ENCODE results near the gene SNED1.

SNED1 gene

DNA sequence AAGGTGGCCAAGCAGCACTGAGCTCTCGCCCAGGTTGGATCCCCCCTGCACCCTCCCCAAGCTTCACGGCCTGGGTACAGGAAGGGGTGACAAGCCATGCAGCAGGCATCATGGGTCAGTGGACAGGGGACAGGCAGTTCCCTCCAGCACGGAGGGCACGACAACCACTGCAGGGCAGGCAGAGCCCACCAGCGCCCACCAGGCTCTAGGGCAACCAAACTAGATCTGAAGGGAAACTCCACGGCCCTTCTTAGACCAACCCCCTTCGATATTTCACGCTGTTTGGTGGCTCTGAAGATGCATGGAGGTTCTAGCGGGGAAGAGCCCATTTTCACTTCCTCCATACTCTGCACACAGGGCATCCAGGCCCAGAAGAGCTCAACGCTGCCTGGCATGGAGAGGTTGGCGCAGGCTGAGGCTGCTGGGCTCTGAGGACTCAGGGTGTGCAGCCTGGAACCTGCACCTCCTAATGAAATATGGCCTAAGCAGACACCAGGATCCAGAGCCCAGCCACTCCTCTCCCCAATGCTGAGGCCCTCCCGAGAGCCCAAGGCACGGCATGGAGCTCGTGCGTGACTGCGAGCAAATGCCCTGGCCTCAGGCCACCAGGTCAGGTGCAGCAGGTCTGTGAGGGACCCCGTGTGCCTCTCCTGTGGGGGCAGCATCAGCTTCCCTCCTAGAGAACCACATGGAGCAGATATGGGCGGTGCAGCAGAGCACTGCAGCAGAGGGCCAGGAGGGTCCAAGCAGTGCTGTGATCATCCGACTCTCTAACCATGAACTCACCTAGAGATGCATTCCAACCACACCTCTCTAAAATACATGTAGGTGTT, 112.4 kb downstream of the SNED1 start:
- FAIRE-seq, result no peak

DNA sequence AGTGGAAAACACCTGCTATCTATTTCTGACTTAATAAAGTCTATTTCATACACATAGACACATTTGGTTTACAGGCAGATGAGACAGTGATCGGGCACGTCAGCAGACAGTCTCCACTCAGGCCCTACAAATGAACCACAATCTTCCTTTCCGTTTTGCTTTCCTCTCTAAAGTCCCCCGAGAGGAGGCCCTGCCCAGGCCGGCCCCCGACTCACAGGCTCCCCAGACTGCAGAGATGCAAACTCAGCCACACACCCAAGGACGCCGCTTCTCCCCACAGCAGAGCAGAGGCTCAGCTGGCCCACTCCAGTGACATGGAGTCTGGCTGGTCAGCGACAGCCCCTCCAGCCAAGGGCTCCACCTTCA, 113.0 kb downstream of the SNED1 start:
- FAIRE-seq, result no peak

DNA sequence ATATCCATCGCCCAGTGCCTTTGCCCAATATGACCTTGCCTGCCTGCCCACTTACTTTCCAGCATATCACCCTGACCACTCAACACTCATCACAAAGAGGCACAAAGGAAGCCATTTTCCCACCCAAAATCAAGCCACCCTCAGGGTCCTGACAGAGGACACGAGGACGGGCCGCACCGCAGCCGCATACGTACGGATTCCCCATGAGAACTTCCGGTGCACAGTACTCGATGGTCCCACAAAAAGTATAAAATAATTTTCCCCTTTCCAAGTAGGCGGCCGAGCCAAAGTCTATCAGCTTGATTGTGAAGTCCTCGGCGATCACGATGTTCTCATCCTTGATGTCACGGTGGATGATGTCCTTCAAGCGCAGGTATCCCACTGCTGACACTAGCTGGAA, 113.6 kb downstream of the SNED1 start:
- FAIRE-seq, result no peak

DNA sequence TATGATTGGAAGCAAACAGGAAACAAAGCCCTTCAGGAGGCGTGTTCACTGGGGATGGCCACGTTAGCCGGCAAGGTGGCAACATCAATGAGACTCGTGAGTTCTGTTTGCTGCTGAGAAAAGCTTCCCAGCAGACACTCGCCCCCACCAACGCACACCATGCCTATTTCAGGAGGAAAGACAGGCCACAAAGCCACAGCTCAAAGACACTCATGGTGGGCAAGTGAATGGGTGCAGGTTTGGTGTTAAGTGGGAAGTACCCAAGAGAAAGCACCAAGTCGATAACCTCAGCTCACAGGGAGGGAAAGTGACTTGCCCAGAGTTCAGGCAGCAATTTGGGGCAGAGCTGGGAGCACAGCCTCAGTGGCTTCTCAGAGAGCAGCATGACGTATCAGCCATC, 114.2 kb downstream of the SNED1 start:
- no peak for FAIRE-seq

DNA sequence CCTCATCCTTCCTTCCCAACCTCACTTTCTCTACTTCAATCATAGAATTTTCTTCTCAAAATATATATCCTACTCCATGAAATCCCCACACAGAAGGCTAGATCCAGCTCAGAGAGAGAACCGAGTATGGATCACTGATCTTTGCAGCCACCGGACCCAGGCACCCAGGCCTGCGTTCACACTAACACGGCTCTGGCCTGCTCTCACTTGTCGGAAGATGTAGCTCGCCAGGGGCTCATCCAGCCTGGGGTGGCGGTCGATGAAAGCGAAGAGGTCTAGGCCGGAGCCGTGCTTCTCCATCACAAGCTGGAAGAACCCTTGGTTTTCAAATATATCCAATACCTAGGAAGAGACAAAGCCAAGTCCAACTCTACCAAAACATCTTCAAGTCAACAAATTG, 116.4 kb downstream of the SNED1 start:
- no peak for FAIRE-seq

DNA sequence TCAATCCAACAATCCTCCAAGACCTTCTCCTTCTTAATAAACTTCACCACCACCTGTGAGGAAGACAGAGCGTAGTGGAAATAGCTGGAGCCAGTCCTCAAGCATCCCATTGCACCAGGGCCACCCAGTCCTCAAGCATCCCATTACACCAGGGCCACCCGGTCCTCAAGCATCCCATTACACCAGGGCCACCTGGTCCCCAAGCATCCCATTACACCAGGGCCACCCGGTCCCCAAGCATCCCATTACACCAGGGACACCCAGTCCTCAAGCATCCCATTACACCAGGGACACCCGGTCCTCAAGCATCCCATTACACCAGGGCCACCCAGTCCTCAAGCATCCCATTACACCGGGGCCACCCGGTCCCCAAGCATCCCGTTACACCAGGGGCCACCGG, 116.9 kb downstream of the SNED1 start:
- no peak for FAIRE-seq

DNA sequence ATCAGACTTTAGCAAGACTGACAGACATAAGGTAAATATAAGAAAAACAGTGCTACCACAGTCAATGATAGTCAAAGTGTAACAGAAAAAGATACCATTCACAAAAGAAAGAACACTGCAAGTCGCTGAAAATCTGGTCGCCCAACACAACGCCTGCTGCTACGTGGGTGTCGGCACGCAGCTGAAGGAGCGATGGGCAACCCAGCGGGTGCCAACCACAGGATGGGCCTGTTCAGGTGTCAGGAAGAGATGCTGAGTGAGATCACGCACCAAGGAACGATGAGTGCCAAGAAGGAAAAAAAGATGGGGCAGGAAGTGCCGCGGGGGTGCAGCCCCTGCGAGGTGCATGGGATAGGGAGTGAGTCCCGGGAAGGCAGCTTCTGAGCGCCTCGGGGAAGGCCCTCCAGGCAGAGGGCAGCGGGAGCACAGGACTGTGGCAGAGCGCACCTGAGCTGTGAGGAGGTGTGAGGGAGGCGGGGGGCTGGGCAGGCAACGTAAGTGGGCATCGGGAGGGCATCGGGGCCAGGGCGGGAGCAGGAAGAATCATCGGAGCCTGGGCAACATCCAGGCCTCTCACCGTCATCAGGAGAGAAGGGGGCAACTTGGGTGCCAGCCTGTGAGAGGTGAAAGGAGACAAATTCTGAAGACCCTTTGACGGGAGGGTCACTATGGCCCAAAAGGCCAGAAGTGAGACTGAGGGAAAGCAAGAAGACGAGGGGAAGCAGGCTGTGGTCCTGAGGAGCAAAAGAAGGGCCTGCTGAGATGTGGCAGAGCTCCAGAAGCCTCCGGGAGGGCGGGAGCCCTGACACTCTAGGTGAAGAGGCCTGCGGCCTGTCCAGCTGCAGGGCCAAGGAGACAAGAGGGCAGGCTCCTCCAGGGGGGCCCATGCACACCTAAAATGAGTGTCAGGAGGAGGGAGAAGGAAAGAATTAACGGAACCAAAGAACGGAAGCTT, 118.5 kb downstream of the SNED1 start:
- no peak for FAIRE-seq

DNA sequence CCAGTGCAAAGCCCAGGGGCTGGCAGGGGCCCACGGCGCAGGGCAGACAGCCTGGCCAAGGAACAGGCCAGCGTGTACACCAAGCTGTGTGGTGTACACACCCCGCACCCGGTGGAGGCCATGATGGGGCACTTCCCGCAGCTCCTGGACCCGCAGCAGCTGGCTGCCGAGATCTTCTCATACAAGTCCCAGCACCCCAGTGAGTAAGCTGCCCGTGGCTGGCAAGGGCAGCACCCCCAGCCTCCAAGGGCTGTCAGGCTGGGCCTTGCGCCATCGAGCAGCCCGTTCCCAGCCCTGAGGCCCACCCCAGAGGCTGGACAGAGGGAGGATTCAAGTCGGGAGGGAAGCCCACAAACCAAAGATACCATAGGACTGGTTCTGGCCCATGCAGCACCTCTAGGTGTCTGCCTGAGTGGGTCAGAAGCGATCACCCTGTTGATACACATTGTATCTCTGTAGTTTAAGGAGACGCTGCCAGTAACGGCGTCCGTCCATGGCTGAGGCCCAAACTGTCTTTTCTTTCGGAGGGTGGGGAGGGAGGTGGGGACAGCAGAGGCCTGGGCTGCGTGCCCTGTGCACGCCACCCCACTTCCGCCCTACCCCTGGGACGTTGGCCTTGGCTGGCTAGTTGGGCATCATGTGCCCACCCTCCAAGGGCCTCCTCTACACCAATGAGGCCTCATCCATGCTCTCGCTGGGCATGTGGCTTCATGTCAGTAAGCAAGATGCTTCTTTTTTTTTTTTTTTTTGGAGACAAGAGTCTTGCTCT, 120.5 kb downstream of the SNED1 start:
- FAIRE-seq, result no peak

DNA sequence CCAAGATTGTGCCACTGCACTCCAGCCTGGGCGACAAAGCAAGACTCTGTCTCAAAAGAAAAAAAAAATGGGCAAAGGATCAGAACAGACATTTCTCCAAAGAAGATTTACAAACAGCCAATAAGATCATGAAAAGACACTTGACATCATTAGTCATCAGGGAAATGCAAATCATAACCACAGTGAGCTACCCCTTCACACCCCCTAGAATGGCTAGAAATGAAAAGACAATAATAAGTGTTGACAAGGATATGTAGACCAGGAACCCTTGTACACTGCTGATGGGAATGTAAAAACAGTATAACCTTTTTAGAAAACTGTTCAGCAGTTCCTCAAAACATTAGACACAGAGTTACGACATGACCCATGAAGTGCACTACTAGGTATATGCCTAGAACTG, 122.0 kb downstream of the SNED1 start:
- FAIRE-seq, result no peak

DNA sequence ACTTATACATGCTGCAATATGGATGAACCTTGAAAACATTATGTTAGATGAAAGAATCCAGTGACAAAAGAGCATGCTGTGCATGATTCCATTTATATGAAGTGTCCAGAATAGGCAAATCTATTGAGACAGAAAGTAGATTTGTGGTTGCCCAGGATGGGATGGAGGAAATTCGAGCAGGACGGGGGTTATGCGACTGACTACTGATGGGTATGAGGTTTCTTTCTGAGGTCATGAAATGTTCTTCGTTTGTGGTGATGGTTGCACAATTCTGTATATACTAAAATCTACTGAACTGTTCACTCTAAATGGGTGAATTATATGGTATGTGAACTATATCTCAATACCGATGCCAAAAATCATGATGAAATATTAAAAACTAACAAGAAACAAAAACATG, 122.6 kb downstream of the SNED1 start:
- FAIRE-seq, result no peak

DNA sequence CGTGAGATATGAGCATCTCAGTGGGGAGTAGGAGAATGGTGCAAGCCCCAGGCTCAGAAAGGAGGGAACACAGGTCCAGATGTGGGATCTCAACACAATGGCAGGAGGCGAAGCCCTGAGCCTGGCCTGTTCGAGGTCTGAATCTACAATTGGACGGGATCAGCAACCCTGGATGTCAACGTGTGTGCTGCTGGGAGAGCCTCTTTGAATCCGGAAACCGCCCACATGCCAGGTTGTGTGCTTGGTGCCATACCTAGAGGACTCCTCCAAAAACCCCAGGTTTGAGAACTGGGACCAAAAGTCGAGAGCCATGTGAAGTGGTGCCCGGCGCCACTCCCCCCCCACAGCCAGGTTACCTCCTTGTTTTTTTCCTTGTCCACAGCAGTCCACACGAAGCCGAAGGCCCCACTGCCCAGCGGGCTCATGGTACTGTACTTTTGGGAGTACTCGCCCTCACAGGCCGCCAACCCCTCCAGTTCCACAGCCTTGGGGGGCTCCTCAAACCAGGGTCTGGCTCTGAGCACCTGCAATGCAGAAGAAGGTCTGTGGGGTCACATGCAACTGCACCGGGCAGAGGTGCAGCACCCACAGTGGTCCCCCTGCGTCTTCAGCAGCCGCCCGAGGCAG, 124.1 kb downstream of the SNED1 start:
- no peak for FAIRE-seq

DNA sequence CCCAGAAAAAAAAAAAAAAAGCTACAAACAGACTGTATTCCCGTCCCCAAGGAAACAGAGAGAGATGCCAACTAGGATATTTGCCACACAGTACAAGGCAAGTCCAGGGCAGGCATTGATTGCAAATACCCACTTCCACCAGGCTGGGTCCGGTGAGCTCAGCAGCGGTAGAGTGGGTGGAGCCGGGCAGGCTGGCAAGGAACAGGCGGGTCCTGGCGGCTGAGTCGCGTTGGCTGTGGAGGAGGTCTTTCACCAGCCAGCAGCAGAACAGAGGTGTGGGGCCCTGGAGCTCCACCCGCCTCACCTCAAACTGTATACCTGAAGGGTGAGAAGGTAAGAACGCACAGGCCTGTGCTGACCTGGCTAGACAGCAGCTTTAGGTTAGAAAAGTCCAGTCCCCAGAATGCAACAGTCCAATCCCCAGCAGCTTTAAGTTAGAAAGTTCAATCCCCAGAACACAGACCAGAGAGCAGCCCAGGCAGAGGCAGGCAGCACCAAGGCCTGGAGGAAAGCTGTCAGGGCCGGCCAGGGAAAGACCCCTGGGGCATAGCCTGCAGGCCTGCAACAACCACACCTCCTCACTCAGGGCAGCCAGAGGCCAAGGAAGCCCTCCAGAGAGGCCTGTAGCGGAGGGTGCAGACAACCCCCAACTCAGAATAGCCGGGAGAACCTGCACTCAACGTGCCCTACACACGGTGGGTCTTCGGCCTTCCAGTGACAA, 125.6 kb downstream of the SNED1 start:
- FAIRE-seq, result no peak

DNA sequence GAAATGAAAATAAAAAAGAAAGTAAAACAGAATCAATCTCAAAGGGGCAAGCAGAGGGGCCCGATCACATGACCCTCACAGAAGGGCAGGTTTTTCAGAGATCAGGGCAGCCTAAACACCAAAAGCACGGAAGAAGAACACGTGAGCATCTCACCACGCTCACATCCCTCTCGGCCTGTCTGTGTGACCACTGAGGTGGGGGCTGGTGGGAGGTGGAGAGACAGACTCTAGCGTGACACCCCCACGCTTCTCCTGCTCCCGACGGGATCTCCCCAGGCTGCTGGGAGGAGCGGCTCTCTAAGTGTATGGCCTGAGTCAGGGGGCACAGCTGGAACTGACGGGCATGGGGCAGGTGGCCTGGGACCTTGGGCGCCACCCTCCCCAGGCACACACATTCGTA, 127.2 kb downstream of the SNED1 start:
- FAIRE-seq, result no peak

DNA sequence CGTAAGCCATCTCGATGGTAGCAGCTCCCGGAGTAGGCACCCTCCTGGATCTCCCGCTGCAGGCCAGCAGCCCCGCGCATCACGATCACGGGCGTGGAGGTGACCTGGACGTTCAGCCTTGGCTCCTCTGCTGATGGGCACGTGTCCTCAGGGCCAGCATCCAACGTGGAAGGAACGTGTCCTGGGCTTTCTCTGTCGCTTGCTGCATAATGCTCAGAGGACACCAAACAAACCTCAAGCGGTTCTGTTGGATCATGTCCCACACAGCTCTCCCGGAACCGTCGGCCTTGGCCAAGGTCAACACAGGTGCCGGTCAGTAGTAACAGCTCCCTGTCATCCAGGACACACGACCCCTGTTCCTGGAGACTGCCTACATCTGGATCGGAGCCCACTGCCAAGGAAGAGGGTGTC, 127.8 kb downstream of the SNED1 start:
- FAIRE-seq, result no peak

DNA sequence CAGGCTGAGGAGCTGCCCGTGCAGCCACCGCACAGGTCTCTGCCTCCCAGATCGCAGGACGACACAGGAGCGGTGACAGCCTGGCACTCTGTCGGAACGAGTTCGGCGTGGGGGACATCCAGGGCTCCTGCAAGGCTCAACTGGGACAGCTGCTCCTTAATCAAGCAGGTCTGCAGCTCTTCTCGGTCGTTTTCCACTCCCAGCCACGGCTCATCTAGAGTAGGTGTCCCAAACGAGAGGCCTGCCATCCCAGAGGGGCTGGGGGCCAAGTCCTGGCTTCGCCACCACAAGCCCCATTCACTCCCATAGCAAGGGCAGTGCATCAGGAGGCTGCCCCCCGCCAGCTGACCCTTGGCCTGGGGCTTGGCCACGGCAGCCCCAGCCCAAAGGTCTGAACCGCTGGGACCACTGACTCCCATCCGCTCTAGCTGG, 128.4 kb downstream of the SNED1 start:
- FAIRE-seq, result no peak

DNA sequence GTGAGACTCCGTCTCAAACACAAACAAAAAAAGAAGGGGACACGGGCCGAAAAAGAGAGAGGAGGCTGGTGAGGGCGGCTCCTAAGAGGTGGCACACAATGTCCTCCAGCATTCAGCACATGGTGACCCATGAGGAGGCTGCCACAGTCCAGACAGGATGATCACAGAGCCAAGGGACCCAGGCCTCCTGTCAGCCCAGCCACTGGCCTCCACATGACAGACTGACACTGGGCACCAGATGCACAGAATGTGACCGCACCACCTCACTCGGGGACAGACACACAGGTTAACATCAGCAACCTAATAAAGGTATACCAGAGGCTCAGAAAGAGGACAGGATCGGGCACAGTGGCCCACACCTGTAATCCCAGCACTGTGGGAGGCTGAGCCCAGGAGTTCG, 129.8 kb downstream of the SNED1 start:
- no peak for FAIRE-seq

DNA sequence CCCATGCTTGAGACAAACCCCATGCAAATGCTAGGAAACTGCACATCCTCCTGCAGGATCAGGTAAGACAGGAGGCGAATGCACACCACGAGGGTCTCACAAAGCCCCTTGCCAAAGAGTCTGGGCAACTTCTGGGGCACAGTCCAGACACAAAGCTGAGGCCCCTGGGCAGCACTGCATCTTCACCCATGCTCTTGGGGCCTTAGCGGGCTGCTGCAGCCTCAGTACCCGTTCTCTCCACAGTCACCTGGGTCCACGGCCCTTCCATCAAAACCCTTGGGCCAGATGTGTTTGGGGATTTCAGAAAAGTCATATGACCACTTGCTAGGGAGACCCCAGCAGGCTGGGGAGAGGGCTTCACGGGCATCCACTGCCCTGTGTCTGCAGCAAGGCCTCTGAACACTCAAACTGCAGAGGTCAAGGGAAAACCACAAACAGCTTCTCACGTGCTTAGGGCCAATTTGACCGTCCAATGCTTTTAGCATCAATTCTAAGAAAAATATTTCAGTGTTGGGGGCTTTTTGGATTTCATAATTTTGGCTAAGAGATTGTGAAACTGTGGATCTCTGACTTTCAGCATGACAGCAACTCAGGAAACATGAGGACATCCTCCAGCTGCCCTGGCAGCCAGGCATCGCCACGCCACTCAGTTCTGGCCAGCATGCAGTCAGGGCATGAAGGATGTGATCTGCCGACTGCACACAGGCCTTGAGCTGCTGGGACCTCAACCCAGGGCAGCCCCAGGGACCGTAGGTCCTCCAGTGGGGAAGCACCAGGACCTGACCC, 130.9 kb downstream of the SNED1 start:
- no peak for FAIRE-seq

DNA sequence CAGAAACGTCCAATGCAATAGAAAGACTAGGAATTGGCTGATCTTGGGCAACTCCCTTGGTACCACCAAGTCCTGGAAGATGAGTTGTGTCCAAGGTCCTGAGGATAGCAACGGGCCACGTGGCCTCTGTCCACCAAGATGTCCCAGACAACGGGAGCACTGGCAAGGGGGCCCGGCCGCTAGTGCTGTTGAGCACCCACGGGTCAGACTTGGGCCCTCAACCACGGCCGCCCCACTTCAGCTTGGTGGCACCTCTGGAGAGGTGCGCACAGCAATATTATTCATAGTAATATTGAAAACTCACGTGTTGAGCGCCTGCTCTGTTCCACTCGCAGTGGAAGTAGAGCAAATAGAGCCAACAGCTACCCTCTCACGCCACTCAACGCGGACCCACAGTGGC, 131.9 kb downstream of the SNED1 start:
- FAIRE-seq, result no peak

DNA sequence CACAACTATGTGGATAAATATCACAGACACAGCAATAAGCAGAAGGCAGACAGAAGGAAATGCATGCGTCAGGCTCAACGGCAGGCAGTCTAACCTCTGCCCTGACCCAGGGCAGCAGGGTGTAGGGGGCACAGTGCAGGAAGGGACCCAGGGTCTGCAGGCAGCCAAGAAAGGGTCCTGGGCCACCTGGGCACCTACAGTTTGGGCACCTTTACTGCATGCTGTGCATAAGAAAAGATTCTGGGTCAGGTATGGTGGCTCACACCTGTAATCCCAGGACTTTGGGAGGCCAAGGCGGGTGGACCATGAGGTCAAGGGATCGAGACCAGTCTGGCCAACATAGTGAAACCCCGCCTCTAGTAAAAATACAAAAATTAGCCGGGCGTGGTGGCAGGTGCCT, 133.1 kb downstream of the SNED1 start:
- FAIRE-seq, result no peak

DNA sequence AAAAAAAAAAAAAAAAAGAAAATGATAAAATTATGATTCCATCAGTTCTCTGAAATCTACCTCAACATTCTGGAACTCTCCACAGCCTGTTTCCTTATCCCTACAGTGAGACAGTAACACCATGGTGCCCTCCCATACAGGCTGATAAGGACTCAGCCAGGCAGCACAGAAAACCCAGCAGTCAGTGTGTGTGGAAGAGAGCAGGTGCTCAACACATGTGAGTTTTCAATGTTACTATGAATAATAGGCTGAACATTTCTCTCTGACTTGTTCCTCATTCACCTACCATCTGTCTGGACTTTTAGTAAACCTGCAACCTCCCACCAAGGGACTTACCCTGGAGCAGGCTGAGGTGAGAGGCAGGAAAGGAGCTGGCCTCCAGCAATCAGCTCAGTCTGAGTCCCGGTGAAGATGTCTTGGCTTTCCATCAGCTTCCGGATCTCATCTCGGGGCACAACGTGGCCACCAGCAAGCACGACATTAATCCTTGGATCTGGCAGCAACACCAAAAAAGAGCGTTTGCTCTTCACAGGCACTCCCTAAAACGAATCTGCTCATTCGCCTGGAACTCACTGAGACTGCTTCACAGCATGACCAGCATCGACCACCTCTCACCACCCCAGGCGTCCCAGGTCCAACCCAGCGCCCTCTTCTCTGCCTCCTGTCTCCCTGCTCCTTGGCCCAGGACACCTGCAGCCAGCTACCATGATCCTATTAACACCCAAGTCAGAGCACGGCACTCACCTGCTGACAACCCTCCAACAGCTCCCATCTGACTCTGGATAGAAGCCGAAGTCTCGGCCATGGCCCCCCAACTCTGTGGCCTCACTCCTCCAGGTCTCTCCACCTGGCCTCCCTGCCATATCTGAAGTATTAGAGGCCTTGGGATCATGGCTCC, 134.4 kb downstream of the SNED1 start:
- FAIRE-seq, result no peak

All from colon (tissue), 2 donors.